ENCODE results near the gene PKD2L1.
A peak's percentile ranks its signal among the peaks of the same experiment; 100 is the strongest.
"Not testable (repeated sequence)": the region's sequence is repeated elsewhere in the genome, so short reads cannot be mapped to it uniquely, and the experiment has no call there.

The PKD2L1 gene

GRCh38 chr10:100330079-100330478, at the start of gene PKD2L1:
PKD2L1 (minus strand) TSS chr10:100330228; CDS start chr10:100330103, 125 bp downstream.
- DNase-seq: peak in 1 of 3 experiments; percentile 1

GRCh38 chr10:100377830-100378229, 47.8 kb upstream of the PKD2L1 start:
- no peak for DNase-seq

GRCh38 chr10:100376656-100377055, 46.6 kb upstream of the PKD2L1 start:
- not testable (repeated sequence) for DNase-seq

GRCh38 chr10:100374677-100375353, 44.8 kb upstream of the PKD2L1 start:
- DNase-seq: not testable (repeated sequence)

- no peak for DNase-seq
Measured at GRCh38 chr10:100374200-100374655, 44.2 kb upstream of the PKD2L1 start.

- DNase-seq: peak; percentile 69 to 95 (median 87)
Measured at GRCh38 chr10:100373298-100374199, 43.5 kb upstream of the PKD2L1 start.

GRCh38 chr10:100372415-100373297, 42.6 kb upstream of the PKD2L1 start:
- no peak for DNase-seq

- no peak for DNase-seq
Measured at GRCh38 chr10:100371482-100372027, 41.5 kb upstream of the PKD2L1 start.

GRCh38 chr10:100370714-100371481, 40.9 kb upstream of the PKD2L1 start:
- DNase-seq: no peak

GRCh38 chr10:100368721-100369120, 38.7 kb upstream of the PKD2L1 start:
- DNase-seq: no peak

GRCh38 chr10:100364735-100365391, 34.8 kb upstream of the PKD2L1 start:
- DNase-seq: peak in 1 of 3 experiments; percentile 3

GRCh38 chr10:100364175-100364574, 34.1 kb upstream of the PKD2L1 start:
- DNase-seq: no peak

GRCh38 chr10:100362570-100363496, 32.8 kb upstream of the PKD2L1 start:
- peak in 1 of 3 experiments; percentile 18 for DNase-seq

- no peak for DNase-seq
Measured at GRCh38 chr10:100360234-100360633, 30.2 kb upstream of the PKD2L1 start.

GRCh38 chr10:100359529-100360150, 29.6 kb upstream of the PKD2L1 start:
- no peak for DNase-seq

GRCh38 chr10:100359030-100359432, 29.0 kb upstream of the PKD2L1 start:
- no peak for DNase-seq

- DNase-seq: no peak
Measured at GRCh38 chr10:100357059-100357858, 27.2 kb upstream of the PKD2L1 start.
